NCI-H748 (cell line): ENCODE measurements around the gene CCDC6.

ENCODE experiments used
- DNase-seq: peaks from one replicate; lab custom pipeline; 2025; ENCODE audit not compliant: unreplicated experiment; lab: John Stamatoyannopoulos, UW

The CCDC6 gene

GRCh38 chr10:59856104-59856503 lies 50.3 kb downstream of the CCDC6 start:
- no peak for DNase-seq

- DNase-seq: no peak
Measured at GRCh38 chr10:59854571-59854970, 51.8 kb downstream of the CCDC6 start.

- DNase-seq: no peak
Measured at GRCh38 chr10:59852670-59853069, 53.7 kb downstream of the CCDC6 start.

- DNase-seq: no peak
Measured at GRCh38 chr10:59851864-59852263, 54.5 kb downstream of the CCDC6 start.

- no peak for DNase-seq
Measured at GRCh38 chr10:59847888-59848287, 58.5 kb downstream of the CCDC6 start.

GRCh38 chr10:59847326-59847725 lies 59.0 kb downstream of the CCDC6 start:
- DNase-seq: no peak

GRCh38 chr10:59844436-59844835 lies 61.9 kb downstream of the CCDC6 start:
- no peak for DNase-seq

GRCh38 chr10:59843748-59844147 lies 62.6 kb downstream of the CCDC6 start:
- DNase-seq: no peak

GRCh38 chr10:59839576-59839975 lies 66.8 kb downstream of the CCDC6 start:
- no peak for DNase-seq

GRCh38 chr10:59838085-59838789 lies 68.1 kb downstream of the CCDC6 start:
- DNase-seq: no peak

GRCh38 chr10:59833810-59834209 lies 72.5 kb downstream of the CCDC6 start:
- peak; percentile 18 for DNase-seq

GRCh38 chr10:59832506-59832905 lies 73.8 kb downstream of the CCDC6 start:
- DNase-seq: no peak

GRCh38 chr10:59831658-59832503 lies 74.5 kb downstream of the CCDC6 start:
- DNase-seq: no peak

- DNase-seq: peak; percentile 40
Measured at GRCh38 chr10:59830601-59831259, 75.6 kb downstream of the CCDC6 start.

GRCh38 chr10:59829601-59830000 lies 76.8 kb downstream of the CCDC6 start:
- DNase-seq: no peak

- DNase-seq: no peak
Measured at GRCh38 chr10:59829024-59829423, 77.3 kb downstream of the CCDC6 start.

- DNase-seq: no peak
Measured at GRCh38 chr10:59825932-59826331, 80.4 kb downstream of the CCDC6 start.

- DNase-seq: no peak
Measured at GRCh38 chr10:59823751-59824150, 82.6 kb downstream of the CCDC6 start.

- no peak for DNase-seq
Measured at GRCh38 chr10:59823111-59823510, 83.2 kb downstream of the CCDC6 start.

GRCh38 chr10:59820471-59820870 lies 85.9 kb downstream of the CCDC6 start:
- DNase-seq: no peak

GRCh38 chr10:59819683-59820082 lies 86.7 kb downstream of the CCDC6 start:
- DNase-seq: no peak

- DNase-seq: no peak
Measured at GRCh38 chr10:59819265-59819664, 87.1 kb downstream of the CCDC6 start.
